GM12874 (cell line): Measurements from ENCODE around the gene MRPS15.

ENCODE experiments used
- TF ChIP-seq, protein P1 (sequence below): IDR thresholded peaks from 2 replicates; pipeline ENCODE4 v1.5.1; 2011; ENCODE audit warnings: low read depth, mild to moderate bottlenecking, control low read depth, low read length, moderate library complexity; ENCODE audit not compliant: insufficient read depth

Gene MRPS15

DNA sequence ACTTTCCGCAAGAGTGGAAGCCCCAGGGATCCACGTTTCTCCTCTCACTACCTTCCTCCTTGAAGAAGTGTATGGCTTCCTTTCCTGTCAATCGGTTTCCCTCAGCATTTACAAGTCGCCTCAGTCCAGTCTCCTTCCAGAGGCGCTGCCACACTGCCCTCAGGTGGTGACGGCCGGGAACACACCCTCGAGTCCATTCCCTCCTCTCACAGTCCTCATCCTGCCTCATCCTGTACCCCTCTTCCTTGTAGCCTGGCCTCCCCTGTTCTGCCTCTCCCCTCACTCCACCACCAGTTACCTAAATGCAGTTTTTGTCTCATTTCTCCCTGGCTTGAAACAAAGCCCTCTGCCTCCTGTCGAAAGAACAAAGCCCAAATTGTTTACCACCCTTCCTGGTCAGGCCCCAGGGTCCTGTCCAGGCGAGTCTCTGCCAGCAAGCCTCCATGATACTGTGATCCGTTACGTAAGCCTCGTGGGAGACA is 43.3 kb downstream of the MRPS15 start:
- TF ChIP-seq, protein P1, sequence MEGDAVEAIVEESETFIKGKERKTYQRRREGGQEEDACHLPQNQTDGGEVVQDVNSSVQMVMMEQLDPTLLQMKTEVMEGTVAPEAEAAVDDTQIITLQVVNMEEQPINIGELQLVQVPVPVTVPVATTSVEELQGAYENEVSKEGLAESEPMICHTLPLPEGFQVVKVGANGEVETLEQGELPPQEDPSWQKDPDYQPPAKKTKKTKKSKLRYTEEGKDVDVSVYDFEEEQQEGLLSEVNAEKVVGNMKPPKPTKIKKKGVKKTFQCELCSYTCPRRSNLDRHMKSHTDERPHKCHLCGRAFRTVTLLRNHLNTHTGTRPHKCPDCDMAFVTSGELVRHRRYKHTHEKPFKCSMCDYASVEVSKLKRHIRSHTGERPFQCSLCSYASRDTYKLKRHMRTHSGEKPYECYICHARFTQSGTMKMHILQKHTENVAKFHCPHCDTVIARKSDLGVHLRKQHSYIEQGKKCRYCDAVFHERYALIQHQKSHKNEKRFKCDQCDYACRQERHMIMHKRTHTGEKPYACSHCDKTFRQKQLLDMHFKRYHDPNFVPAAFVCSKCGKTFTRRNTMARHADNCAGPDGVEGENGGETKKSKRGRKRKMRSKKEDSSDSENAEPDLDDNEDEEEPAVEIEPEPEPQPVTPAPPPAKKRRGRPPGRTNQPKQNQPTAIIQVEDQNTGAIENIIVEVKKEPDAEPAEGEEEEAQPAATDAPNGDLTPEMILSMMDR = peak; percentile 96

DNA sequence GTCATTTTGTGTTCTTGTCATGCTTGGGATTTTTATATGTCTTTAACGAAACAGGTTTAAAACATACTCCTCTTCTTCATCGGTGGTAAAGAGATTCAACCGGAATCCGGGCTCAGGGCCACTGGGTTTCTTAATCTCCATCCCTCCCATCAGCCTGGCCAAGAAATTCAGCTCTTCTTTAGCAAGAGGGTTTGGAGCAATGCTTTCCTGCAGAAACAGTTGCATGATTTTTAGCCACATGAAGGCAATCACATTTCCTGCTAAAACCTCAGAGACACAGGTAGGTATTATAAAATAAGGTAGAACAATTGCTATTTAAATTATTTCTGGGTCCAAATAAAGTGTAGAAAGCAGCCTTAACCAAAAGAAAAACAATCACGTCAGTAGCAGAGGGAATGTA is 43.8 kb downstream of the MRPS15 start:
- TF ChIP-seq, protein P1 = no peak

DNA sequence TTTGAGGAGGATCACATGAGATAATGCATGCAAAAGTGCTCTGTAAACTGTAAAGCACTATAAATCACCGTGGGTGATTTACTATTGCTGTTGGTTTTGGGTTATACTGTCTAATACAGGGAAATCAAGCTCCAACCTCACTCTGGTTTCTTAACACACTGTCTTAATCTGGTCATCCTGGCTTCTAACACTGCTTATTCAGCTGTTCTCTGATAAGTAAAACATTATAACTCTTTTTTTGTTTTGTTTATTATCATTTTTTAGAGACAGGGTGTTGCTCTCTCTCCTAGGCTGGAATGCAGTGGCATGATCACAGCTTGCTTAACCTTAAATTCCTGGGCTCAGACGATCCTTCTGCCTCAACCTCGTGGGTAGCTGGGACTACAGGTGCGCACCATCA is 44.6 kb downstream of the MRPS15 start:
- TF ChIP-seq, protein P1 = no peak

DNA sequence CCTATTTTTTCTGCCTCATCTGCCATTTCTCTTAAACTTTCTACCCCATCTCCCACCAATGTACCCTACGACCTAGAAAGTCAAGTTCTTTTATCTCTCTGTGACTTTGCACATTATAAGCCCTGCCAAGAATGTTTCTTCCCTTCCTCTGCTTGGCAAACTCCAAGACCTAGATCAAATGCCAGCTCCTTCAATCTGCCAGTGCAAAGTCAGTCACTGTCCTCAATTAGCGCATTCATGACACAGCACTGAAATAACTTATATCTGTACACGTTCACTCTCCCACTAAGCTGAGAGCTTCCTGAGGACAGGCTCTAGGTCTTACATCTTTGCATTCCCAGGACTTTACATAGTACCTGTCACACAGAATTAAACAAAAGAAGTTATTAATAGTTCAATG is 45.0 kb downstream of the MRPS15 start:
- TF ChIP-seq, protein P1 = no peak

DNA sequence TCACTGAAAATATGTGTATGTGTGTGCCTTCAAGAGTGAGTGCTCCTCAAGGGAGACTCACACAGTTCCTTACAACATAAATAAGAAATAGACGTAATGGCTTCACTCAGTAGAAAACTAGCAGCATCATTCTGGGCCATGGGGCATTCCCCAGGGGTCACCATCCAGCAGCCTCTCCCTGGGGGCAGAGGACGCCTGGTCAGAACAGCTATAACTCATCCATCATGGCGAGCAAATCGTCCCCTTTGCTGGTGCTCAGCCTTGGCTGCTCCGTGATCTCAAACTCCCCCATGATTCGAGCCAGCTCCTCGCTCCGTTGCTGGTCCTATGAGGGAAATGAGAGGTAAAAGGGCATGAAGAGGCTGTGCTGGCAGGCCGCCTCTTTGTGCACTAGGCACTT is 46.3 kb downstream of the MRPS15 start:
- TF ChIP-seq, protein P1 = no peak

DNA sequence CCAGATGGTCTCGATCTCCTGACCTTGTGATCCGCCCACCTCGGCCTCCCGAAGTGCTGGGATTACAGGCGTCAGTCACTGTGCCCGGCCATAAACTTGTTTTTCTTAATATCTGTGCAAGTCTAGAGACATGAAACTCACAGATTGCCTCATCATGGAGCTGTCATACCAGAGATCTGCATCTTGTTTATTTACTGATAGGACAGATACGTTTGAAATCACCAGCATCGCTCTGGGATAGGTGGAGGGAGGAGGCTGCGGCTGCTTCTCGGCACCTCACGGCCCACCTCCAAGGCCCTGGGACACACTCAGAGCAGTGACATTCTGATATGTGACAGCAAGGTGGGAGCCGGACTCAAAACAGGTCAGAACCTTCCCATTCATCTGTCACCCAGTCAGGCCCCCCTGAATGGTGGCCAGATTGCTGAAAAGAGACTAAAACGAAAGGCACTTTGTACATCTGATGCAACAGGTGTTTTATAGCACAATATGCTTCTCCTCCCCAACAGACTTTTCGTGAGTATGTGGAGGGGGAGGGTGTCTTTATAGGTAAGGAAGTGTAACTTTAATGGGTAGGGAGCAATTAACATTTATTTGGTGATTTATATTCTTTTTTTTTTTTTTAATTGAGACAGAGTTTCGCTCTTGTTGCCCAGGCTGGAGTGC is 48.4 kb downstream of the MRPS15 start:
- TF ChIP-seq, protein P1 = no peak

DNA sequence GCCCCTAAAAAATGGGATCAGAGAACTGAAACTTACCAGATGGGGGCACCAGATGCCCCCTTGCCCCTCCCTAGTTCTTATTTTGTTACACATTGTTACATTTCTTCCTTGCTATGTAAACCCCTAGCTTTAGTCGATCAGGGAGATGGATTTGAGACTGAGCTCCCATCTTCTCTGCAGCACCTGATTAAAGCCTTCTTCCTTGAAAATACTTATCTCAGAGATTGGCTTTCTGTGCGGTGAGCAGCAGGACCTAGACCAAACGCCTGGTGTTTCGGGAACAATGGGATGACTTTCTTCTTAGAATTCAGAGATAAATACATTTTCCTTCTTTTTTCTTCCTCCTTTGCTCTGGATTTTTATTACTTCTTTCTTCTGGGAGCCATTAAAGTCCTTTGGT is 49.8 kb downstream of the MRPS15 start:
- TF ChIP-seq, protein P1 = no peak
